Activated T-helper 1 cell treated with anti-CD3 and anti-CD28 coated beads, Interleukin-12 subunit alpha, Interleukin-12 subunit beta, Interleukin-2, Interleukin-4 antibody, amounts not matched to agents 30 ng/mL and 10 ng/mL and 1 ng/mL, durations not matched to agents 14 hours and 24 hours and 36 hours (primary cell): ENCODE measurements around the gene GXYLT1. TPM values are rescaled to one million over a fixed set of nuclear protein-coding genes. Genes with fewer than 3 reads are reported as not detected.

Source experiments
- DNase-seq: peaks from one replicate; pipeline ENCODE4 v3.0.0; 2021; ENCODE audit warnings: low spot score
- H3K27ac Mint-ChIP-seq: one replicate; pipeline ENCODE4 v1.8.0; 2021; ENCODE audit warnings: mild to moderate bottlenecking, mixed read lengths
- H3K27me3 Mint-ChIP-seq: one replicate; pipeline ENCODE4 v1.8.0; 2022; ENCODE audit warnings: mild to moderate bottlenecking, moderate library complexity, mixed read lengths; ENCODE audit not compliant: insufficient read depth
- H3K36me3 Mint-ChIP-seq: one replicate; pipeline ENCODE4 v1.8.0; 2021; ENCODE audit warnings: low read depth, mixed read lengths
- H3K4me1 Mint-ChIP-seq: one replicate; pipeline ENCODE4 v1.8.0; 2021; ENCODE audit warnings: low read depth, mixed read lengths
- H3K4me3 Mint-ChIP-seq: one replicate; pipeline ENCODE4 v1.8.0; 2021; ENCODE audit warnings: mild to moderate bottlenecking, moderate library complexity, mixed read lengths
- H3K9me3 Mint-ChIP-seq: one replicate; pipeline ENCODE4 v1.8.0; 2021; ENCODE audit warnings: mixed read lengths
- intact Hi-C: fragments of 100-400 bp; cut with micrococcal nuclease; formaldehyde crosslinking; loops from one replicate; pipeline ENCODE4 v1.15.1; 2024
- total RNA-seq: library from RNA; stranded (reverse); gene quantifications from 2 replicates; pipeline ENCODE4 v1.2.3, GENCODE V29; 2022

GXYLT1 gene
- total RNA-seq, 1 donor from 2014 or later: 10.5 TPM

DNA sequence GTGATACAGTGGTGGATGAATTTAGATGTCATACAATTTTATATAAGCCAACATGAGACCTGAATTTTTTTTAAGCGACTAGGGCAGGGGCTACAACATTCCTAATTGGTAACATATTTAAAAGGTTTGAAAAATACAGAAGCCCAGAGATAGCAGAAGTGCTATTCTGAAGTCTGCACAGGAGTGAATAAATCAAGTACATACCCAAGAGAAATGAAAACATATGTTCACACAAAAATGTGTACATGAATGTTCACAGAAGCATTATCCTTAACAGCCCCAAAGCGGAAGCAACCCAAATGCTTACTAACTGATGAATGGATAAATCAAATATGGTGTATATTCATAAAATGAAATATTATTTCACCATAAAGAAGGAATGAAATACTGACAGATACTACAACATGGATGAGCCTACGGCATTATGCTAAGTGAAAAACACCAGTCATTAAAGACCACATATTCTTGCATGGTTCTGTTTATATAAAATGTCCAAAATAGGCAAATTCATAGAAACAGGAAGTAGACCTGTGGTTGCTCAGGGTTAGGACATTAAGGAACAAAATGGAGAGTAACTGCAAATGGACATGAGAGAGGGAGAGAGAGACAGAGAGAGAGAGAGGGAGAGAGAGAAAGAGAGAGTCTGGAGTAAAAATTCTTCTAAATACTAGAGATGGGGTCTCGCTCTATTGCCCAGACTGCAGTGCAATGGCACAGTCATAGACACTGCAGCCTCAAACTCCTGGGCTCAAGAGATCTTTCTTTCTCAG, 28.0 kb upstream of the GXYLT1 start:
- peaks cover 4% of the 10 kb centered on the region for H3K9me3 Mint-ChIP-seq
- peaks cover 29% of the 10 kb centered on the region for H3K36me3 Mint-ChIP-seq
- no peak overlapping the region for H3K27ac Mint-ChIP-seq
- H3K4me1 Mint-ChIP-seq: peaks cover 13% of the 10 kb centered on the region
- DNase-seq: no peak
- no peak overlapping the region for H3K4me3 Mint-ChIP-seq
- H3K27me3 Mint-ChIP-seq: peaks cover 2% of the 10 kb centered on the region
- intact Hi-C loops: no loop called here

DNA sequence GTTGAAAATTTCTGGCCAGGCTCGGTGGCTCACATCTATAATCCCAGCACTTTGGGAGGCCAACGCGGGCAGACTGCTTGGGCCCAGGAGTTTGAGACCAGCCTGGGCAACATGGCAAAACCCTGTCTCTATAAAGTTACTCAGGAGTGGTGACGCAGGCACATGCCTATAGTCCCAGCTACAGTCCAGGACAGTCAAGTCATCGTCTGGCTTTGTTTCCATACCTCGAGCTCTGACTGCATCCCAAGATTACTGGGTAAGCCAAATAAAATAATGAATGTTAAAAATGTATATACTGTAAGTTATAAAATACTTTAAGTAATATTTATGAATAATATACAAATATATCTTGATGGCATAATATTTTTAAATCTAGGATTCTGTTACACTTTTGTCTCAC, 23.0 kb upstream of the GXYLT1 start:
- Mint-ChIP-seq H3K4me3 (no peak overlapping the region), H3K27me3 (no peaks in the 10 kb centered on the region), H3K27ac (no peak overlapping the region), H3K4me1 (peaks cover 5% of the 10 kb centered on the region), H3K9me3 (no peaks in the 10 kb centered on the region), H3K36me3 (peaks cover 15% of the 10 kb centered on the region)
- DNase-seq: no peak
- intact Hi-C loops: no loop called here

DNA sequence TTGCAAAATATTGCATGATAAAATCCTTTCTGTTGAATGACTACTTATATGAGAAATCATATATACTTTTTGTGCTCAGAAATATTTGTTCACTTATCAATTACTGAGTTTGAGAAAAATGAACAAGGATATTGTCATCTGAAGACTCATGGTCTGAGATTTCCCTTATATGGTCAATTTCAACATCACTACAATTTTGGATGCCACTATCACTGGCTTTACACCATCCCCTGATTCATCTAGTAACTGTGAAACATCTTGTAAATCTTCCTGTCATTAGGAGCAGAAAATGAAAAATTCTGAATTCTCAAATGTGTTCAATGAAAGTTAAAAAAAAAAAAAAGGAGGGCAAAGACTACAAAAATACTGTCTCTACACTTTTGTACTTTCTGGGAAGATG, 21.8 kb upstream of the GXYLT1 start:
- intact Hi-C loops: no loop called here
- no peak overlapping the region for H3K4me3 Mint-ChIP-seq
- H3K9me3 Mint-ChIP-seq: no peaks in the 10 kb centered on the region
- peaks cover 16% of the 10 kb centered on the region for H3K36me3 Mint-ChIP-seq
- no peak for DNase-seq
- no peaks in the 10 kb centered on the region for H3K27me3 Mint-ChIP-seq
- H3K4me1 Mint-ChIP-seq: peaks cover 13% of the 10 kb centered on the region
- H3K27ac Mint-ChIP-seq: no peak overlapping the region

DNA sequence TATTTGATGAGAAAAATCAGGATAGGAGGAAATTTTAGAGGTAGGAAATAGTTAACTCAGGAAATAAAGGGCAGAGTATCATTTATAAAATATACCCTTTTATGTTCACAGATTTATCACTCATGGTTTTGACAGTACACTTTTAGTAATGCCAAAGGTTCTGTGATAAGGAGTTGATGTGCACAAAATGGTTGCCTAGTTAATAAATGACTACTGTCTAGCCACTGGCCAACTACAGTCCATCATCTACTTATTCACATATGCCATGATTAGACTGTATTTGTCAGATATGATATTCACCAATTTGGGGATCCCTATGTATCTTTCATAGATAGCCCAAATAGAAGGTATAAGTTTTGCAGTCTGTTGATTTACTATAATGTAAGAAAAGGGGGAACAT, 19.2 kb upstream of the GXYLT1 start:
- Mint-ChIP-seq H3K36me3 (peaks cover 16% of the 10 kb centered on the region), H3K27ac (no peak overlapping the region), H3K9me3 (no peaks in the 10 kb centered on the region), H3K4me1 (peaks cover 16% of the 10 kb centered on the region), H3K27me3 (no peaks in the 10 kb centered on the region), H3K4me3 (no peak overlapping the region)
- intact Hi-C loops: no loop called here
- DNase-seq: no peak

DNA sequence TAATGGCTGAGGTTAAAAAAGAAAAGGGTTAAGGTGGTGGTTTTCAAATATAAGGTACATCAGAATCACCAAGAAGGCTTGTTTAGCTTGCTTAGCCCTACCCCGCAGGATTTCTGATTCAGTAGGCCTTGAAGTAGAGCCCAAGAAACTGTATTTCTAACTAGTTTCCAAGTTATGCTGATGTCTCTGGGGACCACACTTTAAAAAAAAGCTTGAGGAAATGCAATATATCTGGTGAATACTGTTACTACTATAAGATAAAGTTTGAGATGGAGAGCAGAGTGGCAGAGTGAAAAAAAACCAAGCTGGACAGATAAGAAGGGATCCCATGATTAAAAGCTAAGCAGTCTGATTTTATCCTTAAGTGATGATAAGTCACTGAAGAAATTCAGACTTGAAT, 18.3 kb upstream of the GXYLT1 start:
- H3K9me3 Mint-ChIP-seq: no peaks in the 10 kb centered on the region
- H3K36me3 Mint-ChIP-seq: peaks cover 16% of the 10 kb centered on the region
- H3K4me1 Mint-ChIP-seq: peaks cover 16% of the 10 kb centered on the region
- DNase-seq: no peak
- H3K27me3 Mint-ChIP-seq: no peaks in the 10 kb centered on the region
- H3K4me3 Mint-ChIP-seq: no peak overlapping the region
- no peak overlapping the region for H3K27ac Mint-ChIP-seq
- intact Hi-C loops: no loop called here

DNA sequence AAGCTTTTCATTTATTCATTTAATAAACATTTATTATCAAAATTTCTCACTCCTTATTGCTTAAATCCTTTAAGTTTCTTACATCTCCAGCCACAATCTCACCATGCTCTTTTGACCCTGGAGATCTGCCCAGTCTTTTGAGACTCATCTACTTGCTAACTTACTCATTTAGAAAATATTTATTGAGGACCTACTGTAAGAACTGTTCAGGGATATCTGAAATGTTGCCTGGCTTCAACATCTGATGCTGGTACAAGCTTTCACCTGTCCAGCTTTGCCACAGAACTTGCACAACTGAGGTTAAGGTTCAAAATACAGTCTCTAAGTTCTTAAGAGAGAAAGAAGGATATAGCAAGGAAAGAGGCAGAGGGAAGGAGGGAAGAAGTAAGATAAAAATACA, 17.5 kb upstream of the GXYLT1 start:
- H3K27ac Mint-ChIP-seq: no peak overlapping the region
- no peaks in the 10 kb centered on the region for H3K9me3 Mint-ChIP-seq
- DNase-seq: no peak
- H3K4me1 Mint-ChIP-seq: peaks cover 16% of the 10 kb centered on the region
- H3K4me3 Mint-ChIP-seq: no peak overlapping the region
- peaks cover 16% of the 10 kb centered on the region for H3K36me3 Mint-ChIP-seq
- no peaks in the 10 kb centered on the region for H3K27me3 Mint-ChIP-seq
- intact Hi-C loops: no loop called here

DNA sequence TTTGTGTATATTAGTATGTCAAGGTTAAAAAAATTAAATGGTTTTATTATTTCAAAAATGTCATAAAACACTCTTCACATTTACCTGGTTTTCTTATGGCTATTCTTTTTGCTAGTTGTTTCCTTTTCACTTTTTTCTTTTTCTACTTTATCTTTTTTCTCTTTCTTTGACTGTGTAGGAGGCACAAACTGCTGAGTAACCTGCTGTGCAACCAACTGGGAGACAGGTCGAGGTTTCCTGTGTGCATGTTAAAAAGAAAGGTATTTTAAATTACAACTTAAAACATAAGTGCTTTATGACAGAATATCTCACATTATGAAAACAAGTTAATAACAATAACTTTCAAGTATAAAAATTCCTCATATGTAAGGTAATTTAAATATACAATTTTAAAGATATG, 16.9 kb upstream of the GXYLT1 start:
- no peak overlapping the region for H3K27ac Mint-ChIP-seq
- no peak for DNase-seq
- no peaks in the 10 kb centered on the region for H3K9me3 Mint-ChIP-seq
- intact Hi-C loops: no loop called here
- H3K4me1 Mint-ChIP-seq: peaks cover 16% of the 10 kb centered on the region
- H3K4me3 Mint-ChIP-seq: no peak overlapping the region
- no peaks in the 10 kb centered on the region for H3K27me3 Mint-ChIP-seq
- peaks cover 16% of the 10 kb centered on the region for H3K36me3 Mint-ChIP-seq

- H3K4me3 Mint-ChIP-seq: no peak overlapping the region
- no peak for DNase-seq
- H3K9me3 Mint-ChIP-seq: no peaks in the 10 kb centered on the region
- no peaks in the 10 kb centered on the region for H3K27me3 Mint-ChIP-seq
- peaks cover under 1% of the 10 kb centered on the region for H3K4me1 Mint-ChIP-seq
- intact Hi-C loops: no loop called here
- H3K27ac Mint-ChIP-seq: no peak overlapping the region
- H3K36me3 Mint-ChIP-seq: peaks cover 12% of the 10 kb centered on the region
Measured at GRCh38 chr12:42156232-42156631, 11.6 kb upstream of the GXYLT1 start.

DNA sequence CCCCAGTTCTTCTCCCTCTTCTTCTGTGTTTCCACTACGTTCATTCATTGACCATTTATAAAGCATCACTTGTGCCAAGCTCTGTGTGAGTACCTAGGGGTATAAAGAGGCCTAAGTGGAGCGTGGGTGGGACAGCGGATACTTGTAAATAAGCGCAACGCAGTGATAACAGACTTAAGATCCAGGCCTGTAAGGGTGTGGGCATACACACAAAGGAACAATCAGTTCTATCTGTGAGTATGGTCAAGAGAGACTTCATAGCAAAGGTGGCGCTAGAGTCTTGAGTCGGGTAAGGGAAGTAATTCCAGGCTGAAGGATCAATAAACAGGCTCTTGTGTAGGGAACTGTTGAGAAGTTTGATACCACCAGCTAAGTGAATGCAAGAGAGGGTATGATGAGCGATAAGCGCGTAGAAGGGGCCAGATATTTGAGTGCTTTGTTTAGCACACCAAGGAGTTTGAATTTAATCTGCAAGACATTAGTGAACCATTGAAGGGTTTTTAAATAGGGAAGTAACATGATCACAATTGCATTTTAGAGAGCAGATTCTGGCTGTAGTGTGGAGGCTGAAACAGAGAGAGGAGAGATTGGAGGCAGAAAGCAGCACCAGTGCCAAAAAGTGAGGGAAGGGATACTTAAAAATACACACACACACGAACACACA, 1.0 kb upstream of the GXYLT1 start:
- Mint-ChIP-seq H3K4me1 (peaks cover 31% of the 10 kb centered on the region), H3K36me3 (peaks cover 4% of the 10 kb centered on the region), H3K9me3 (no peaks in the 10 kb centered on the region), H3K27ac (peak overlapping the region; percentile 46), H3K4me3 (peak overlapping the region; percentile 87), H3K27me3 (peaks cover 4% of the 10 kb centered on the region)
- DNase-seq: no peak
- intact Hi-C loops: loop anchor here (1.0 to 10.0 kb wide), 2 partner anchors 47 to 1659 kb away; partner anchors contain the start of gene TWF1

- peak overlapping the region; percentile 46 for H3K27ac Mint-ChIP-seq
- no peaks in the 10 kb centered on the region for H3K9me3 Mint-ChIP-seq
- peaks cover 4% of the 10 kb centered on the region for H3K36me3 Mint-ChIP-seq
- H3K4me1 Mint-ChIP-seq: peaks cover 36% of the 10 kb centered on the region
- H3K27me3 Mint-ChIP-seq: peaks cover 4% of the 10 kb centered on the region
- intact Hi-C loops: loop anchor here (1.0 to 10.0 kb wide), 2 partner anchors 47 to 1660 kb away; partner anchors contain the start of gene TWF1
- peak overlapping the region; percentile 87 for H3K4me3 Mint-ChIP-seq
- no peak for DNase-seq
Measured at GRCh38 chr12:42145197-42145549, 499 bp upstream of the GXYLT1 start.

- peaks cover 4% of the 10 kb centered on the region for H3K36me3 Mint-ChIP-seq
Measured at GRCh38 chr12:42144158-42144407, 591 bp downstream of the GXYLT1 start.

GRCh38 chr12:42143452-42144157, 1.1 kb downstream of the GXYLT1 start:
- Mint-ChIP-seq H3K4me1 (peaks cover 37% of the 10 kb centered on the region), H3K36me3 (peaks cover 4% of the 10 kb centered on the region), H3K27me3 (peaks cover 4% of the 10 kb centered on the region), H3K4me3 (peak overlapping the region; percentile 90), H3K9me3 (no peaks in the 10 kb centered on the region), H3K27ac (peak overlapping the region; percentile 90)
- no peak for DNase-seq
- intact Hi-C loops: loop anchor here (1.0 to 10.0 kb wide), 6 partner anchors 95 to 1661 kb away; partner anchors contain the start of genes PPHLN1, PRICKLE1, TWF1 and YAF2

More at GRCh38 chr12:42144158-42144407, 591 bp downstream of the GXYLT1 start:
- peak overlapping the region; percentile 90 for H3K27ac Mint-ChIP-seq
- intact Hi-C loops: loop anchor here (1.0 to 10.0 kb wide), 6 partner anchors 94 to 1661 kb away; partner anchors contain the start of genes PPHLN1, PRICKLE1, TWF1 and YAF2
- H3K9me3 Mint-ChIP-seq: no peaks in the 10 kb centered on the region
- H3K4me1 Mint-ChIP-seq: peaks cover 37% of the 10 kb centered on the region
- H3K27me3 Mint-ChIP-seq: peaks cover 4% of the 10 kb centered on the region
- no peak for DNase-seq
- H3K4me3 Mint-ChIP-seq: peak overlapping the region; percentile 90
